Activated CD4-positive, alpha-beta T cell treated with anti-CD3 and anti-CD28 coated beads, Interleukin-2, amount 50 U/mL, for 48 hours (primary cell): Measurements from ENCODE around the gene RABEP1.
A peak's percentile ranks its signal among the peaks of the same experiment; 100 is the strongest.

Experiments
- DNase-seq, 2 experiments: peaks; one replicate each; pipeline ENCODE4 v3.0.0-alpha.2; 2020

Gene RABEP1

DNA sequence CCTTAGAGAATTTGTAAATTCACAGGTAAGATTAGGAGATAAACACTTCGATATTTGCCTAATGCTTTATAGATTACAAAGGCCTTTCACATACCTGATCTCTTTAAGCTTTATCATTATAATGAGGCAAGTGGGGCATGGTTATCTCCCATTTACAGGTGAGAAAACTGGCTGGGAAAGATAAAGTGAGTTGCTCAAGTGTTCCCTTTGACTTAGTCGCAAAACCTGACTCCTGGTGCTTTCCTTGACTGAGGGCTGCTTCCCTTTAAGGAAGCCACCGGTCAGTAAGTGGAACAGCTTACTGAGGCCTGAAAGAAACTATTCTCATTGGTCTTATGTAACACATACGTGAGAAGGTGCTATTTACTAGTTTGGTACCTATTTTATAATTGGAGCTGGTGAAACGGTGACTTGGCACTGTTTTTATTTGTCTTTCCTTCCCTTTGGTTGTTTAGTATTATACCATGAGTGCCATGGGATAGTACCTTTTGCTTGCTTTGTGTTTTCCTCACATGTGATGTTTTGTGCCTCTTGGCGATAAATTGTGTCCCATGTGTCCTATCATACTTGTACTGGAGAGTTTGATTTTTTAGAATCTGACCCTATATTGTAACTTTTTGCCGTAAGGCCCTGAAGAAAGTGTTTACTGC, 80.2 kb downstream of the RABEP1 start:
- no peak for DNase-seq

DNA sequence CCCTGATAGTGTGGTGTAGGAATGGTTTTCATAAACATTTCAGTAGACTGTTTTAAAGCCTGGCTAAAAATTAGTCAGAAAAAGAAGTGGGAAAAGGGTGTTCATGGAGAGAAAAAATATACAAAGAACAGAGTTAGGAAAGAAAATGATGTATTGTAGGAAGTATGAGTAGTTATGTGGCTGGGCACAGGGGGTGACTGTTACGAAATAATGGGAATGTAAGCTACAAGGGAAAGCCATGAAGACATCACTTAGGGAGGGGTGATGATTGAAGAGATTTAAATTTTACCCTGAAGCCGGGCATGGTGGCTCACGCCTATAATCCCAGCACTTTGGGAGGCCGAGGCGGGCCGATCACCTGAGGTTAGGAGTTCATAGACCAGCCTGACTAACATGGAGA, 82.1 kb downstream of the RABEP1 start:
- no peak for DNase-seq

DNA sequence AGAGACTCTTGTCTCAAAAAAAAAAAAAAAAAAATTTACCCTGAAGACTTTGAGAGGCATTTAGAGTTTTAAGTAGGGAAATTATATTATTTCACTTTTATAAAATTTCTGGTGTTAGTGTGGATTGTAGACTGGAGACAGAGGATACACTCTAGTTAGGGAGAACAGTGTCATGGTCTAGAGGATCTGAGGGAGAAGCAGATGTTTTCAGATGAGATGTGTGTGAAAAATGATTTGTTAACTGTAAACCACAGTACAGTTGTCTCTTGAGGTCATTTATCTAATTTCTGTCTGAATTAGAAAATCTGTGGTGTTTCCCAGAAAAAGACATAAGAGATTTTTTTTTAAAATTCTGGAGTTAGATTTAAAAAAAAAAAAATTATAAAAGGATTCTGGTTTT, 82.6 kb downstream of the RABEP1 start:
- DNase-seq: no peak

DNA sequence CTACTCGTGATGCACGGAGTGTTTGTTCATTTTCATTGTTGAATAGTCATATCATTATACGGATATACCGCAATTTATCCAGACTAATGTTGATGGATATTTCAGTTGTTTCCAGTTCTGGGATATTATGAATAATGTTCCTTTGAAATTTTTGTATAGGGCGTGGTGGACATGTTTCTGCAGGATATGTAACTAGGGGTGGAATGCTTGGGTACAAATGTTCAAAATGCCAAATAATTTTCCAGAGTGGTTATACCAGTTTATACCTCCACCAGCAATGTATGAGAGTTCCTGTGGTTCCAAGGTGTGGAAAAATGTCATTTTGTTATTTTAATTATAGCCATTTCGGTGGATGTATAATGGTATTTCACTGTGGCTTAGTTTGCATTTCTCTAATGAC, 83.7 kb downstream of the RABEP1 start:
- no peak for DNase-seq

DNA sequence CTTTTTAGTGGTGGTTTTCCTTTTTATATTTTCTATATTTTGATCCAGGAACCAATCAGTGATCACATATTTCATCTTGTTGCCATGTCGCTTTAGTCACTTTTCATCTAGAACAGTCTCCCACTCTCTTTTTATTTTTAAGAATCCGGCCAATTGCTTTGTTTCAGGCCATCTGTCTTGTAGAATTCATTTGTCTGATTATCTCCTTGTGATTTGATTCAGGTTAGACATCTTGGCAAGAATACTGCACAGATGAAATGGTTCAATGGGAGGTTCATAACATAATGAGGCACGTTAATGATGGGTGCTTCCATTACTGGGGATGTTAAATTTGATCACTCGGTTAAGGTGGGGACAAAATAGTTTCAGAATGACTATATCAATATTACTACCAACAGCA, 88.3 kb downstream of the RABEP1 start:
- DNase-seq: no peak

DNA sequence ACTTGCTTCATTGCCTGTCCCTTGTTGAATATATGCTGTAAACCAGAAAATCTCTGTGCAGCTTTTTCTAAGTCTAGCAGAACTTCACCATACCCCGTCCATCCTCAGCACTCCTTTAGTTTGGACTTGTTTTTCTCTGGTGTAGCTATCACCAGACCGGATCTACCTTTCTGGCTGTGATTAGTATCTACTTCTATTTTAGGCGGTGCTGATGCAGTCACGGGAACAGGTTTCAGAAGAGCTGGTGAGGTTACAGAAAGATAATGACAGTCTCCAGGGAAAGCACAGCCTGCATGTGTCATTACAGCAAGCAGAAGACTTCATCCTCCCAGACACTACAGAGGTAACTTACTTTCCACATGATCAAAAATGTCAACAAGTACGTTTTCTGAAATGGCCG, 91.0 kb downstream of the RABEP1 start:
- no peak for DNase-seq

DNA sequence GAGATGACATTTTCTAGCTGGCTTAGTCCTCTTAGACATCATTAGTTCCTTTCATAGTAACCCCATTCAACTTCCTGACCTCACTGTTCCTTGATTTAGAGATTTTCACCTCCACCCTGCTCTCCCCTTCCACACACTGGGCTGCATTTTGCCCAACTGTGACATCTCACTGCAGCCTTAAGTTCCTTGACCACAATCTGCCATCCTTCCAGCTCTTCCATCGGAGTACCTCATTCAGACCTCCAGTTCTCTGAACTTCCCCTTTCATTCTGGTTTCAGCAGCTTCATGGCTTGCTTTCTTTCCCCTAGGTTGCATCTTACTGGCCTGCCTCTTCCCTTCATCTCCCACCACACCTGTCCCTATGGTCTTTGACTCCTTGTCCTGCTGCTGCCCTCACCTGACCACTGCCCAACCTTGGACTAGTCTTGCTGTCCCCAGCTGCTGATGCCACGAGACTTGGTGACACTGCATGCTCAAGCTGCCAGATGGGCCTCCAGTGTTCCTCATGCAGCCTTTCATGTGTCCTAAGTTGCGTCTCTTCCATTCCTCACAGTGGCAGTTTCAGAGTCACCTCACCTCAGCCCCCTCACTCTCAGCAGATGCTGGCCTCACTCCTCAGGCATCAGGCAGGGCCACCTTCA, 96.6 kb downstream of the RABEP1 start:
- DNase-seq: no peak

DNA sequence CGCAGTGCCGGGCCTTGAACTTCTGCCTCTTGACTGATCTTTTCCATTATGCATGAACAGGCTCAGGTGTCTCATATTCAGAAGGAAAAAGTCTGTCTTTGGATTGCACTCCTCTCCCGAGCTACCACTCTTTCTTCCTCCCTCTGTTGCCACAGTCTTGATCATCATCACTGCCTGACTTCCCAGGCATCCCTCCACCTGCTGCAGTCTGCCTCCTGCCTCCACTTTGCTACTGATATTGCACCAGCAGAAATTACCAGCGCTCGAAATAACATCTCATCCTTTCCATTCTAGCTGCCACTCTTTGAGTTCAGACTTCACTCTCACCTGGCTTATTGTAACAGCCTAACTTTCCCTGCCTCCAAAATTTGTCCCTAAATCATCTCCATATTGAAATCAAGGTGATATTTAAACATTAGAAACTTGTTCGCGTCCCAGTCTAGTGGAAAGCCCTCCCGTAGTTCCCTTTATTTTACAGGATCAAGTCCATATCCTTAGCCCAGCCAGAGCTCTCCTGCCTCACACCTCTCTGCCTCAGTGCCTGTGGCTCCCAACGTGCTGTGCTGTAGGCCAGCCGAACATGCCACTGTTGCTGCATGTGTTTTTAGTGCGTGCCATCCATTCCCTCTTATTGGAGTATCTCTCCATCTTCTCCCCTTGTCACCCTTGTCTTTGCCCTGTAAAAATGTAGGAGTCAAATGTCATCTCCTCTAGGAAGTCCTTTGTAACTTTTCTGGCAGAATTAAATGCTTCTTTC, 97.4 kb downstream of the RABEP1 start:
- no peak for DNase-seq

DNA sequence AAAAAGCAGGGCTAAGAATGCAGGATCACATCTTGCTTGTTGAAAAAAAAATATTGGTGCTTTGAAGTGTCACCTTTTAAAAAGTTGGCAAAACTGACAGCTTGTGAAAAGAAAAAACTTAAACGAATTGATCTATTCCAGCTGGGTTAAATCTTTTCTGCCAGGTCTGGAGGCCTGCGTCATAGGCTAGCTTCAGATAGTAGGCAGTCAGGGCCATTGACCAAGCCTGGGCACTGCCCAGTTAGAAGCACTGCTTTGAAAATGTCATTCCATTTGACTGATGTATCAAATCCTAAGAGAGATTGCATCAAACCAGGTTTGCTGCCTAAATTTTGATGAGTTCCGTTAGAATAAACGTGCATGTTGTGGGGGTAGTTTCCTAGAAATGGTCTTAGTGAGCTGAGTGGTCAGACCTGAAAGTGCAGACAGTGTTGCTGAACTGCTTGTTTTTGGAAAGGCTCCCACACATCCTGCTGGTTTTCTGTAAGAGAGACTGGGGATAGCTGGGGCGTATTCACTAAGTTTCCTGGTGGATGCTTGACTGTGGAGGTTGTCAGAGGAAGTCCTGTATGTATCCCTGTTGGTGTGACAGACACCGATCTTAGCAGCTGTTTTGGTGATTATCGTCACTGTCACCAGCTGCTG, 98.5 kb downstream of the RABEP1 start:
- DNase-seq: no peak

DNA sequence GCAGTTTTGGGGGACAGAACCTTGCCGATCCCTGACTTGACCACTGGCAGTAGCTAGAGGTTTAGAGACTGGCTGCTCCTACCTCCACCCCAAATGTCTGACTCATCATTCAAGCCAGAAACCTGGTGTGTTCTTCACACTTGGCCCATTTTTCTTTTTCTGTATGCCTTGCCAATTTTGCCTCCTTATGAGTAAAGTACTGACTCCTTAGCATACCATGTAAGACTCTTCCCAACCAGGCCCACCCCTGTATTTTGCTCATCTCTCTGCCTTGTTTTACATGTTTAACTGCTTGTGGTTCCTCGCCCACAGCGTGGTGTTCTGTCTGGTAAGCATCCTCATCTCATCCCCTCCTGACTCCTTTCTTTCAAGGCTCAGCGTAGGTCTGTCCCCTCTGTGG, 99.5 kb downstream of the RABEP1 start:
- no peak for DNase-seq

DNA sequence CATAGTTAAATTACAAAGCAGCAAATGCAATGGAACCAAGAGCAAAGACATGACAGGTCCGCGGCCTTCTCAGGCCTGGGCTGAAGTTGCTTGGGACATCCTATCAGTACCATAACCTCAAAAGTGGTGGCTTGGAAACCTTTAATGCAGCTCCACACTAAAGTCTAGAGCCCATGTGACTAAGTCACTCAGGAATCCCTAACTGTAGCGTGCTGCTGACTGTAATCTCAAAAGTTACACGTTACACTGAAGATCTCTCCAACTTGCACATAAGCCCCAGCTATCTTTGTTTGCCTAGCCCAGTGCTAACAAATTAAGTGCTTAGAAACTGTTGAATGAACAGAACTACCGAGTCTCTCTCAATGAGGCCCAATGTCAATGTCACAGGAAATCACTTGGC, 109.6 kb downstream of the RABEP1 start:
- DNase-seq: no peak

DNA sequence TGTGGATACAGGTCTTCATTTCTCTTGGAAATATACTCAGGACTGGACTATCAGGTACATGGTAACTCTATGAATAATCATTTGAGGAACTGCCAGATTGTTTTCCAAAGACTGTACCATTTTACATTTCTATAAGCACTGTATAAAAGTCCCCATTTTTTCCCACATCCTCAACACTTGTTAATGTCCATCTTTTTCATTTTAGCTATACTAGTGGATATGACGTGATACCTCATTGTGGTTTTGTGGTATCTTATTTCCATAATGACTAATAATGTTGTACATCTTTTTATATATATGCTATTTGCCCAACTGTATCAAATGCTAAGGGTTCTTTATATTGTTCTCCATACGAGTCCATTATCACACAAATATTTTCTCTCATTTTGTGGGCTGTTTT, 114.5 kb downstream of the RABEP1 start:
- no peak for DNase-seq

DNA sequence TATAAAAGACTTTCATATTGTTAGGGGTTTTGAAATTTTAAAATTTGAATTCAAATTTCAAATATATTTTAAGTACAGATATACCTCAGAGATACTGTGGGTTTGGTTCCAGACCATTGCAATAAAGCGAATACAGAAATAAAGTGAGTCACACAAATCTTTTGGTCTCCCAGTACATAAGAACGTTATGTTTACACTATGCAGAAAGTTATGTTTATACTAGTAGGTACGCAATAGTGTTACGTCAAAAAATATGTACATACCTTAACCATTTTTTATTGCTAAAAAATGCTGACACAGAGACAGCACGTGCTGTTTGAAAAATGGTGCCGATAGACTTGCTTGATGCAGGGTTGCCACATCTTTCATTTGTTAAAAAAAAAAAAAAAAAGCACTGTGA, 117.7 kb downstream of the RABEP1 start:
- no peak for DNase-seq

DNA sequence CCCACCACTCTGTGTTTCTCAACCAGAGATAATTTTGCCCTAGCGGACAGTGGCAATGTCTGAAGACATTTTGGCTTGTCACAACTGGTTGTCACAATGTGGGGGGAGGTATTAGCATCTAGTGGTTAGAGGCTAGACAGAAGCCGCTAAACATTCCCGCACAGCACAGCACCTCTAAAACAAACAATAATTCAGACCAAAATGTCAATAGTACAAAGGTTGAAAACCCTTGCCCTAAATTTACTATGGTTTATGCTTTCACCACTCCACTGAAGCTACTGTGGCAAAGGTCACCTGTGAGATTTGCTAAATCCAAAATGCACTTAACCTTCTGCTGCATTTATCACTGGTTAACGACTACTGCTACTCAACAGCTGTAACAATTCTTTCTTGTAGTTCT, 123.3 kb downstream of the RABEP1 start:
- DNase-seq: no peak

DNA sequence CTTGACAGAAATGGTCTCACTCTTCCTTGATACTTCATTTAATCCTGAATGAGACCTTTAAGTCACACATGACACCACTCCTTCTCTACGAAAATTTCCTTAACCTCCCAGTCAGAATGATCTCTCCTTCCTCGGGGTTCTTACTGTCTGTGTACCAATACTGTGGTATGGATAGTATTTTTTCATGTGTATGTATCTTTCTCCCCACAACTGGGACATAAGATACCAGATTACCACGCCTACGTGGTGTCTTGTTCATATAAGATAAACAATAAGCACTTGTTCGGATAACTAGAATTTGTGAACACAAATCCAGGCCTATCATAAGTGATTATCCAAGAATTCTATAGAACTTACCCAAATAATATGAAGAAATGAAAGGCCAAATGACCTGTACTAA, 126.1 kb downstream of the RABEP1 start:
- no peak for DNase-seq

DNA sequence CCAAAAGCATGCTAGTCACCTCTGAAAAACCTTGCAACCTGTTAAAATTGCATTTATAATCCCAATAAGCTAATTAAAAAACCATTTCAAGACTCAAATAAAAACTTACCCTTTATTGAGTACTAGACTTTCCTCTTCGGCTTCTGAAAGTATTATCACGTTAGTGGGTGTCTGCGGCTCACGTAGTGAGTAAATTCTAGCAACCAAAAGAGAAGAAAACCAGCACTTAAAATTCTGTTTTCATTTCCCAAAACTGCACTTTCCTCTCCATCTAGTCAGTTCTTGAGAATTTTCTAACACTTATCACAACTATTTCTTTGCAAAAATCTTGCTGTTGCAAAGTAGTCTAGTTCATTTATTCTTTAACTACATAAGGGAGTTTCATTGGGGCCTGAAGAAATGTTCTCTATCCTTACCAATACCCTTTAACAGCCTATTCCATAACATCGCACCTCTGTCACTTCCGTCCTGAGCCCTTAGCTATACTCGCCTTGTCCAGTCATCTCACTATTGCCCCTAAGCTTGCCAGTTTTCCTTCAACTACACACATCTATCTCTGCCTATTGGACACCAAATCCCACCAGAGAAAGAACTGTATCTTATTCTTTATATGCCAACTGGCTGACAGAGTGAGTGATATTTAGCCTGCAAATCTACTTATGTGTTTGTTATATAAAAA, 128.6 kb downstream of the RABEP1 start:
- no peak for DNase-seq

DNA sequence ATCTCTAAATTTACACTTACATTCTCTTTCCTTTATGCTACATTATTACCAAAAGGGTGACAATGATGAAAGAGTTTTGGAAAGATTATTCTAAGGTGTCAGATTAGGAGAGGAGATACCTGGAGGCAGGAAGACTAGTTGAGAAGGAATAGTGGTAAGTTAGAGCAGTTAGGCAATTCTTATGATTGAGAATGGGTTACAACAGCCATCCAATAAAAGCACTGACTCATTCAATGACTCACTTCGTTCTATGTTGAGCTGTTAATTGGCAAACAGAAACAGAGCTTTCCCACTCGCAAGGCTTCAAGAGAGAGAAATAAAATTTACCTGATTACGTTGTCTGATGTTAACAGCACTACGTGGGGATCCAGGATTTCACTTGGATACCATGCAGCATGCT, 131.6 kb downstream of the RABEP1 start:
- DNase-seq: no peak

DNA sequence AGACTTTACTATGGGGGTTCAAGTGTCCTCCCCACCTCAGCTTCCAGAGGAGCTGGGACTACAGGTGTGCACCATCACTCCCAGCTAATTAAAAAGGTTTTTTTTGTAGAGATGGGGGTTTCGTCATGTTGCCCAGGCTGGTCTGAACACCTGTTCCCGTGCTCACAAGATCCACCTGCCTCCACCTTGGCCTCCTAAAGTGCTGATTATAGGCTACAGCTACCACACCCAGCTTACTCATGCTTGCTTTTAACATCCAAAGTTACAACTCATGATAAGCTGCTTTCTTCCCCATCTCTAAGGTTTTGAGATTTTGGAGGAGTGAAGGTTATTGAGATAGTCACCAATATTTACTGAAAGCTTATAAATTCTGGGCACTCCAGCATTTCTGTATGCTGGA, 134.8 kb downstream of the RABEP1 start:
- DNase-seq: no peak

DNA sequence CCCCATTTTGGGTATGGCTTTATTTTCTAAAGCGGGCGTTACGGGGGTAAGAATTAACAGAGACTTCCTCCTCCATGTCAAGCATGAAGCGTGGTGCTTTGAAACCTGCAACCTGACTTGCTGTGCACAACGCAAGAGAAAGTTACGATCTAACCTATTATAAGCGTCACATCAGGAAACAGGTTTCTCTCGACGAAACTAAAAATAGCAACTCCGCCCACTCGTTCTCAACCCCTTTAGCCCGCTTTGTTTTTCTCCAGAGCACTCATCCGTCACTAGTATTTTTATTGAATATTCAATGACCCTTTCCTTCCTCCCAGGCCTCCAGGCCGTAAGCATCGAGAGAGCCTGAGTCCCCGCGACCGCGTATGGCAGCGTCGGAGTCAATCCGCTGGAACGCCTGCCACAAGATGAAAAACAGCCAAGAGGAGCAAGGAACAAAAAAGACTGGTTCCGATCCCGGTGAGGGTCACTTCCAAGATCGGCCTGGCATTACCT, 136.8 kb downstream of the RABEP1 start:
- peak; percentile 52 to 71 for DNase-seq

DNA sequence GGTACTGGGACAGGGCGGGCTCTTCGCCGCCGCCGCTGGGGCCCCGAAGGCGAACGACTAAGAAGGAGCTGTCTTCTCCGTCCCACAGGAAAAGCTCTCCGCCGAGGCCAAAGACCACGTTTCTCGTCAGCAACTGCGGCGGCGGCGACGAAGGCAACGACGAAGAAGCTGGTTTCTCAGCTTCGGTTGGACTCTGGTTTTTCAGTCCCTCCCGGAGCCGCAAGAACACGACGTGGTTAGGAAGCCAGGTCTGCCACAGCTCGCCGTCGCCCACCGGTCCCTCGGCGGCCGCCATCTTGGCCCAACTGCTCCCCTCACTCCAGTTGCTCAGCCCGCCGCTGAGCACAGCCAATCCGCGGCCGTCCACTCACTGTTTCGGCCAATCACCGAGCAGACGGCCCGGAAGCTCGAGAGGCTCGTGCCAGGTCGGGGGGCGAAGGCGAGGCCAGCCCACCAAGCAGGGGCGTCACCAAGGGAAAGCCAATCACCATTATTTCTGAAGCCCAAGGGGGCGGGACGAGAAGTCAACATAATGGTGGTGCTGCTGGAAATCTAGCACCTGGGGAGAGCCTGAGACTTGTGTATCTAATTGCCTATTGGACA, 137.4 kb downstream of the RABEP1 start, which contains the start of gene NUP88:
TSS of gene NUP88 (minus strand) at position 307 of the 603 bp plus-strand sequence. CDS start at position 295, 12 bp downstream.
- DNase-seq: peak; percentile 93 to 96

DNA sequence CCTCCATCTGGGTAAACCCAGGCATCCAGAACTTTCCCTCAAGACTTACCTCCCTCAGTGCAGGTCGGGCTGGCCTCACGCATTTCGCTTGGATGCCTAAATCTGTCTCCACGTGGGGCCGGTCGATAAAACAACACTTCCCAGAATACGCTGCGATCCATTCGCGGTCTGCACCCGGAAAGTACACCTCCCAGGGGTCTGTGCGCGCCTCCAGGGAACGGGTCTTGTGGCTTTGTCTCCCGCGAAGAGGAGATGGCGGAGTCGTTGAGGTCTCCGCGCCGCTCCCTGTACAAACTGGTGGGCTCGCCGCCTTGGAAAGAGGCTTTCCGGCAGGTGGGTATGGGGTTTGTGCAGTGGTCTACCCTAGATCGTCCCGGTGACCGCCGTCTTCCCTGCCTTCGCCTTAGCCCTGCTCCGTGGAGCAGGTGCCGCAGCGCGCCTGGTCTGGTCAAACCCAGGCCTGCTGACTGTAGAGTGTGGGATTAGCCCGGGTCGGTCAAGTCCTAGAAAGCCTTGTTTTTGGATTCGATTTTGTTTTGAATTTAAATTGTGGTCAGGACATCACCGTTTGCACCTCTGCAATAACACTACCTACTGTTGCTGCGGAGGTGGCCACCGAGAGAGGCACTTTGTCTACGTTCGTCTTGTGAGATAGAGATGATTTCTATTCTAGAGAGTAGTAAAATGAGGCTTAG, 138.0 kb downstream of the RABEP1 start, which contains the start of gene RPAIN:
TSS of gene RPAIN (plus strand) at position 224 of the 695 bp plus-strand sequence. CDS start at position 253, 29 bp downstream.
- DNase-seq: peak; percentile 84 to 90

DNA sequence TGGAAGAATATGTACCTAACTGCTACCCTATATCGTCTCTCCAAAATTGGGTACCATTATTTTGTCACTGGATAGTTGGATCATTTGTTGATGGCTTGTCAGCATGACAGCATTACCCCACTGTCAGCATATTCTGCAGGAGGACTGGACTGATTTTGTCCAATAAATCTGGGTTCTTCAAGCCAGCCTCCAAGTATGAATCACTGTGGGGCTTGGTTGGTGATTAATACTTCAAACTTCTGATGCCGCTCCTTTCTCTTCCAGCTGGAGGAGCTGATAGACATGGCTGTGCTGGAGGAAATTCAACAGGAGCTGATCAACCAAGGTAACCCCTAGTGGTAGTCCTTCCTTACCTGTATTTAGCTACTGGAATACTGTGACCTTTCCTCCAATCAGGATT, 140.4 kb downstream of the RABEP1 start:
- no peak for DNase-seq
